ENCODE data around the gene USP6NL. TPM values are rescaled to one million over a fixed set of nuclear protein-coding genes. Genes with fewer than 3 reads are reported as not detected.
"Not testable (repeated sequence)": the region's sequence is repeated elsewhere in the genome, so short reads cannot be mapped to it uniquely, and the experiment has no call there.

The USP6NL gene
- total RNA-seq, 4 donors from 2014 or later: 19.6 to 29.4 (median 25.2) TPM

- DNase-seq (ENCODE audit: low spot score in 2 of 2): no peak
- no peak overlapping the region for H3K4me3 ChIP-seq (ENCODE audit: low read depth, poor library complexity, severe bottlenecking)
- intact Hi-C loops (cut with DNase I; ENCODE audit: low total_unique reads): no loop called here
- TF ChIP-seq CTCF (IDR thresholded peaks at IDR 0.05): no peak
- no peak for TF ChIP-seq POLR2A (IDR thresholded peaks at IDR 0.05)
- WGBS, 2 donors: 92% methylated on average over 3 of the region's 3 CpGs
These were observed 105.8 kb downstream of the USP6NL start for GRCh38 chr10:11505639-11506038.

GRCh38 chr10:11504566-11505285, 106.7 kb downstream of the USP6NL start:
- TF ChIP-seq POLR2A (IDR thresholded peaks at IDR 0.05) (no peak), CTCF (IDR thresholded peaks at IDR 0.05) (no peak)
- 90 to 91% methylated on average over 7 of the region's 7 CpGs for WGBS, 2 donors
- intact Hi-C loops (cut with DNase I; ENCODE audit: low total_unique reads): no loop called here
- H3K4me3 ChIP-seq (ENCODE audit: low read depth, poor library complexity, severe bottlenecking): no peak overlapping the region
- no peak for DNase-seq (ENCODE audit: low spot score in 2 of 2)

- TF ChIP-seq POLR2A (IDR thresholded peaks at IDR 0.05) (no peak), CTCF (IDR thresholded peaks at IDR 0.05) (no peak)
- intact Hi-C loops (cut with DNase I; ENCODE audit: low total_unique reads): no loop called here
- 84 to 97% methylated on average over 3 of the region's 3 CpGs for WGBS, 2 donors
- DNase-seq (ENCODE audit: low spot score in 2 of 2): no peak
- no peak overlapping the region for H3K4me3 ChIP-seq (ENCODE audit: low read depth, poor library complexity, severe bottlenecking)
These were observed 109.8 kb downstream of the USP6NL start for GRCh38 chr10:11501600-11501999.

- DNase-seq (ENCODE audit: low spot score in 2 of 2): no peak
- intact Hi-C loops (cut with DNase I; ENCODE audit: low total_unique reads): no loop called here
- no peak overlapping the region for H3K4me3 ChIP-seq (ENCODE audit: low read depth, poor library complexity, severe bottlenecking)
- 85 to 93% methylated on average over 4 of the region's 4 CpGs for WGBS, 2 donors
- TF ChIP-seq CTCF (IDR thresholded peaks at IDR 0.05) (no peak), POLR2A (IDR thresholded peaks at IDR 0.05) (no peak)
These were observed 111.9 kb downstream of the USP6NL start for GRCh38 chr10:11499425-11500071.

GRCh38 chr10:11498399-11498798, 113.1 kb downstream of the USP6NL start:
- intact Hi-C loops (cut with DNase I; ENCODE audit: low total_unique reads): no loop called here
- 97% methylated on average over 2 of the region's 2 CpGs for WGBS, 2 donors
- no peak for TF ChIP-seq CTCF (IDR thresholded peaks at IDR 0.05)
- TF ChIP-seq POLR2A (IDR thresholded peaks at IDR 0.05): no peak
- no peak for DNase-seq (ENCODE audit: low spot score in 2 of 2)
- no peak overlapping the region for H3K4me3 ChIP-seq (ENCODE audit: low read depth, poor library complexity, severe bottlenecking)

- H3K4me3 ChIP-seq (ENCODE audit: low read depth, poor library complexity, severe bottlenecking); DNase-seq (ENCODE audit: low spot score in 2 of 2); intact Hi-C loops (cut with DNase I; ENCODE audit: low total_unique reads): not testable (repeated sequence)
- 83 to 85% methylated on average over 13 of the region's 13 CpGs for WGBS, 2 donors
These were observed 116.5 kb downstream of the USP6NL start for GRCh38 chr10:11494923-11495322.

Measured in lower leg skin (tissue), 4 donors.